ENCODE data around the gene PHOX2B.

The PHOX2B gene

DNA sequence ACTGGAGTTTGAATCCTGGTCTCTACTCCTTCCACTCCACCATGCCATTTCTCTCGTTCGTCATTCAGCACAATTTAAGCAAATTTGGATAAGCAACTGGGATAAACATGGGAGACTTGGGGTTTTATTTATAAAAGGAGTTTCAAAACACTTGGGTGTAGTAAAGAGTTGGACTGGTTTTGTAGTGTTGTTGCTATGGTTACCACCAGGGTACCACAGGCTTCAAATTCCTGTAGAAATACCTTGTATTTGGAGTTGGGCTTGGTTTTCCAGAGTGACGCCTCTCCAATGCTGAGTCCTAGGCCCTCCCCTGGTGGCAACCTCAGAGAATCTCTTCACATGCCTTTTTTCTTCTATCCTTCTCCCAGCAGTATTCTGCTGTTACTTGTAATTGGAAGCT lies 27.9 kb upstream of the PHOX2B start:
- no peaks in the 10 kb centered on the region for H3K79me2 ChIP-seq
- H3K27me3 ChIP-seq (ENCODE audit: control insufficient read depth, insufficient read depth, low read length), result no peaks in the 10 kb centered on the region
- no peak overlapping the region for H3K4me3 ChIP-seq (ENCODE audit: low read depth, low read length)
- no peak overlapping the region for H3K27ac ChIP-seq
- H3K36me3 ChIP-seq (ENCODE audit: control insufficient read depth, insufficient read depth, low read length), result no peaks in the 10 kb centered on the region
- H2AFZ ChIP-seq, result no peak overlapping the region
- no peak overlapping the region for H3K9ac ChIP-seq
- H3K4me2 ChIP-seq (ENCODE audit: low read length), result no peak overlapping the region
- no peaks in the 10 kb centered on the region for H3K4me1 ChIP-seq
- TF ChIP-seq, protein P1, sequence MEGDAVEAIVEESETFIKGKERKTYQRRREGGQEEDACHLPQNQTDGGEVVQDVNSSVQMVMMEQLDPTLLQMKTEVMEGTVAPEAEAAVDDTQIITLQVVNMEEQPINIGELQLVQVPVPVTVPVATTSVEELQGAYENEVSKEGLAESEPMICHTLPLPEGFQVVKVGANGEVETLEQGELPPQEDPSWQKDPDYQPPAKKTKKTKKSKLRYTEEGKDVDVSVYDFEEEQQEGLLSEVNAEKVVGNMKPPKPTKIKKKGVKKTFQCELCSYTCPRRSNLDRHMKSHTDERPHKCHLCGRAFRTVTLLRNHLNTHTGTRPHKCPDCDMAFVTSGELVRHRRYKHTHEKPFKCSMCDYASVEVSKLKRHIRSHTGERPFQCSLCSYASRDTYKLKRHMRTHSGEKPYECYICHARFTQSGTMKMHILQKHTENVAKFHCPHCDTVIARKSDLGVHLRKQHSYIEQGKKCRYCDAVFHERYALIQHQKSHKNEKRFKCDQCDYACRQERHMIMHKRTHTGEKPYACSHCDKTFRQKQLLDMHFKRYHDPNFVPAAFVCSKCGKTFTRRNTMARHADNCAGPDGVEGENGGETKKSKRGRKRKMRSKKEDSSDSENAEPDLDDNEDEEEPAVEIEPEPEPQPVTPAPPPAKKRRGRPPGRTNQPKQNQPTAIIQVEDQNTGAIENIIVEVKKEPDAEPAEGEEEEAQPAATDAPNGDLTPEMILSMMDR (IDR thresholded peaks at IDR 0.05), result no peak
- no peaks in the 10 kb centered on the region for H3K9me3 ChIP-seq (ENCODE audit: control insufficient read depth, low read length)

DNA sequence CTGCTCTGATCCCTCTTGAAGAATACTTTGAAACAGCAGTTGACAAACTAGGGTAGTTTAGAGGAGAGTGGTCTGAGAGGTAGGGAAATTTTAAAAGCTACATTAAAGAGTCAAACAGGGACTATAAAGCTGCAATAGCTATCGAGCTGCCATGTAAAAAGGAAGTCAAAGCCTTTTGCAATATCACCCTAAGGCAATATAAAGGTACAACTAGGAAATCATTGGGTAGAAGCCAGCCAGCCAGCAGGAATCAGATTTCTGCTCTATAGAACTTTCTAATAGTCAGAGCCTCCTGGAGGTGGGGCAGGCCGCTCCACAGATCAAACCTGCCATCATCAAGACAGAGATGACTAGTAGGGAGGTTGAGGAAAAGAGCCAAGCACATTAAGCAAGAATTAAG lies 15.2 kb upstream of the PHOX2B start:
- Histone ChIP-seq H3K27me3 (ENCODE audit: control insufficient read depth, insufficient read depth, low read length) (no peaks in the 10 kb centered on the region), H3K9me3 (ENCODE audit: control insufficient read depth, low read length) (no peaks in the 10 kb centered on the region), H3K36me3 (ENCODE audit: control insufficient read depth, insufficient read depth, low read length) (no peaks in the 10 kb centered on the region), H3K27ac (no peak overlapping the region), H3K4me1 (no peaks in the 10 kb centered on the region), H3K4me2 (ENCODE audit: low read length) (no peak overlapping the region), H3K4me3 (ENCODE audit: low read depth, low read length) (no peak overlapping the region), H2AFZ (no peak overlapping the region), H3K79me2 (no peaks in the 10 kb centered on the region), H3K9ac (no peak overlapping the region)
- TF ChIP-seq, protein P1 (IDR thresholded peaks at IDR 0.05), result no peak

DNA sequence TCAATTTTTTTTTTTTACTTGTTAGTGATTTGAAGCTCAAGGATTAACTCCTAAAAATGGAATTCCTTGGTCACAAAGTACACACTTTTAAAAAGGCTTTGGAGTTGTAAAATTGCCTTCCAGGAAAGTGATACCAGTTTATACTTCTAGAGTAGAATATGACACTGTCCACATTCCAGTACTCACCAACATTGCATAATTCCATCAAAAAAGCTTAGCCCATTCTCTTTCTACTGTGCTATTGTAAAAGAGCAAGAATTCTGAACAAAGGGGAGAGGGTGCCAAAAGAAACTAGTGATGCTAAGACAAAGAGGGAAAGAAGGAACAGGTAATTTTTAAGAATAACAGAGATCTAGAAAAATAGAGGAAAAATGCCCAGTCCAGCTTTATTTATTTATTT lies 10.4 kb upstream of the PHOX2B start:
- no peak overlapping the region for H3K9ac ChIP-seq
- H3K79me2 ChIP-seq, result no peaks in the 10 kb centered on the region
- H3K9me3 ChIP-seq (ENCODE audit: control insufficient read depth, low read length), result no peaks in the 10 kb centered on the region
- no peak overlapping the region for H2AFZ ChIP-seq
- H3K4me2 ChIP-seq (ENCODE audit: low read length), result no peak overlapping the region
- no peaks in the 10 kb centered on the region for H3K4me1 ChIP-seq
- TF ChIP-seq, protein P1 (IDR thresholded peaks at IDR 0.05), result no peak
- H3K4me3 ChIP-seq (ENCODE audit: low read depth, low read length), result no peak overlapping the region
- H3K27me3 ChIP-seq (ENCODE audit: control insufficient read depth, insufficient read depth, low read length), result no peaks in the 10 kb centered on the region
- H3K27ac ChIP-seq, result no peak overlapping the region
- H3K36me3 ChIP-seq (ENCODE audit: control insufficient read depth, insufficient read depth, low read length), result no peaks in the 10 kb centered on the region

DNA sequence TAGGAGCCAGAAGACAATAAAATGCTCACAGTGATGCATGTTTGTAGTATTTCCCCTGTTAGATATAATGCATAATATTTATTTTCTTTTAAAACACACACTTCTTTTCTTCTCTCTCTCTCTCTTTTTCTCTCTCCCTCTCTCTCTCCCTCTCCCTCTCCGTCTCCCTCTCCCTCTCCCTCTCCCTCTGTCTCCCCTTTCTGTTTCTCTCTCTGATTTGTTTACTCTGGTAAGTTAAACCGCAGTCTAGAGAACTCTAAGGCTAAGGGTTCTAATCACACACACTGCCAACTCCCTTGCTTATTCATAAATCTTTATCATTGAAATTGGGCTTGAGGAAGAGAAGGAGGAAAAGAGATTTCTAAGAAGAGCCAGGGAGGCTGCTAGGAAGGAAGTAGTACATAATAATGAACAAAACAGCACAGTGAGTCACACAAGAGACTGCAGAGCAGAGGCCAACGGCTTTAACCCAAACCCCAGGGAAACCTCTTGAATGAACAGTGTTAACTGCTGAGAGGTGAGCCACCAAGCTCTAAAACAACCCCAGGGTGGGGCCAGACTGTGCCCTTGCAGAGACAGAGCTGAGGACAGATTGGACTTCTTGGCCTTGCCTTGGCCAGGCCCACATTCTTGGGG lies 9.1 kb upstream of the PHOX2B start:
- Histone ChIP-seq H3K36me3 (ENCODE audit: control insufficient read depth, insufficient read depth, low read length) (no peaks in the 10 kb centered on the region), H3K79me2 (no peaks in the 10 kb centered on the region), H3K4me2 (ENCODE audit: low read length) (no peak overlapping the region), H3K4me1 (no peaks in the 10 kb centered on the region), H3K27ac (no peak overlapping the region), H3K27me3 (ENCODE audit: control insufficient read depth, insufficient read depth, low read length) (no peaks in the 10 kb centered on the region), H2AFZ (no peak overlapping the region), H3K9me3 (ENCODE audit: control insufficient read depth, low read length) (no peaks in the 10 kb centered on the region), H3K4me3 (ENCODE audit: low read depth, low read length) (no peak overlapping the region), H3K9ac (no peak overlapping the region)
- TF ChIP-seq, protein P1 (IDR thresholded peaks at IDR 0.05), result no peak

DNA sequence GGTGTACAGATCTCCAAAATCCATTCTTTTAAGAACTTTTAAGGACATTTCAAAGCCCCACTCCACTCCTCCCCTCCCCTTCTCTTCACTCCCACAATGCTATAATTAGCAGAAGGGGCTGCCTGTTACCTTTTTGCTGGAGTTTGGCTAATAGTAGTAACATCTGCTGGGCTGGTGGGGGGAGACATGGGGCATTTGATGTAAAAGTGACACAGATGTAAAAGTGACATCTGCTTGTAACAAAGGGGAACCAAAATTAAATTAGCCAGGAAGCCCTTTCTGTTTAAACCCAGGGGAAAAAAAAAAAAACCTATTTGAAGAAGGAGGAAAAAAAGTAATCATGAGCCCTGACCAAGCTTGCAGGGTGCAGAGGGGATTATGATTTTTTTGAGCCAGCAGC lies 5.4 kb upstream of the PHOX2B start:
- no peak overlapping the region for H3K4me3 ChIP-seq (ENCODE audit: low read depth, low read length)
- no peak overlapping the region for H3K27ac ChIP-seq
- peaks cover 2% of the 10 kb centered on the region for H3K27me3 ChIP-seq (ENCODE audit: control insufficient read depth, insufficient read depth, low read length)
- no peak overlapping the region for H3K4me2 ChIP-seq (ENCODE audit: low read length)
- no peaks in the 10 kb centered on the region for H3K9me3 ChIP-seq (ENCODE audit: control insufficient read depth, low read length)
- H3K9ac ChIP-seq, result no peak overlapping the region
- H2AFZ ChIP-seq, result no peak overlapping the region
- no peaks in the 10 kb centered on the region for H3K36me3 ChIP-seq (ENCODE audit: control insufficient read depth, insufficient read depth, low read length)
- H3K4me1 ChIP-seq, result no peaks in the 10 kb centered on the region
- TF ChIP-seq, protein P1 (IDR thresholded peaks at IDR 0.05), result no peak
- no peaks in the 10 kb centered on the region for H3K79me2 ChIP-seq

Data from parathyroid adenoma (tissue), 2 donors.